HepG2 (cell line): Measurements from ENCODE around the gene DPEP1. TPM values are rescaled to one million over a fixed set of nuclear protein-coding genes. Genes with fewer than 3 reads are reported as not detected.

Source experiments
- BATF2 ChIP-seq: sonication (generic); formaldehyde crosslinking; IDR thresholded peaks from 2 replicates; pipeline ENCODE4 v1.8.0; 2022; ENCODE audit warnings: mild to moderate bottlenecking, missing genetic modification reagents, moderate library complexity
- CENPT ChIP-seq: sonication (generic); formaldehyde crosslinking; IDR thresholded peaks from 2 replicates; pipeline ENCODE4 v1.8.0; 2022; ENCODE audit warnings: low read depth, mild to moderate bottlenecking, moderate library complexity, missing genetic modification reagents
- FOXM1 ChIP-seq: sonication (generic); formaldehyde crosslinking; IDR thresholded peaks from 2 replicates; pipeline ENCODE4 v1.5.0; 2020; ENCODE audit warnings: missing genetic modification reagents
- MYC ChIP-seq: sonication (generic); formaldehyde crosslinking; IDR thresholded peaks from 2 replicates; pipeline ENCODE4 v1.9.0; 2021; ENCODE audit warnings: missing genetic modification reagents, borderline replicate concordance
- SATB2 ChIP-seq: sonication (generic); formaldehyde crosslinking; IDR thresholded peaks from 2 replicates; pipeline ENCODE4 v1.5.0; 2020; ENCODE audit warnings: missing genetic modification reagents
- SIX4 ChIP-seq: sonication (generic); formaldehyde crosslinking; IDR thresholded peaks from 2 replicates; pipeline ENCODE4 v1.4.0; 2020; ENCODE audit warnings: missing genetic modification reagents
- THAP7 ChIP-seq: sonication (generic); formaldehyde crosslinking; IDR thresholded peaks from 2 replicates; pipeline ENCODE4 v1.8.1; 2023; ENCODE audit warnings: mild to moderate bottlenecking, missing genetic modification reagents
- ZBTB1 ChIP-seq: sonication (generic); formaldehyde crosslinking; IDR thresholded peaks from 2 replicates; pipeline ENCODE4 v1.4.0; 2020; ENCODE audit warnings: missing genetic modification reagents, borderline replicate concordance
- ZBTB25 ChIP-seq: IDR thresholded peaks from 2 replicates; pipeline ENCODE4 v1.6.1; 2018; ENCODE audit warnings: missing genetic modification reagents
- ZBTB39 ChIP-seq: sonication (generic); formaldehyde crosslinking; IDR thresholded peaks from 2 replicates; pipeline ENCODE4 v1.5.0; 2020; ENCODE audit warnings: missing genetic modification reagents
- ZFP82 ChIP-seq: sonication (generic); formaldehyde crosslinking; IDR thresholded peaks from 2 replicates; pipeline ENCODE4 v1.5.1; 2020; ENCODE audit warnings: mild to moderate bottlenecking, missing genetic modification reagents, borderline replicate concordance
- ZMYM2 ChIP-seq: sonication (generic); formaldehyde crosslinking; IDR thresholded peaks from 2 replicates; pipeline ENCODE4 v1.8.0; 2022; ENCODE audit warnings: mild to moderate bottlenecking, missing genetic modification reagents
- ZNF263 ChIP-seq: sonication (generic); formaldehyde crosslinking; IDR thresholded peaks from 2 replicates; pipeline ENCODE4 v1.4.0; 2020; ENCODE audit warnings: missing genetic modification reagents
- ZNF33A ChIP-seq: sonication (generic); formaldehyde crosslinking; IDR thresholded peaks from 2 replicates; pipeline ENCODE4 v1.5.1; 2020; ENCODE audit warnings: missing genetic modification reagents, mild to moderate bottlenecking, moderate library complexity, borderline replicate concordance
- ZNF580 ChIP-seq: IDR thresholded peaks from 2 replicates; pipeline ENCODE4 v1.6.1; 2016; ENCODE audit warnings: low read depth, borderline replicate concordance
- ZNF609 ChIP-seq: sonication (generic); formaldehyde crosslinking; IDR thresholded peaks from 2 replicates; pipeline ENCODE4 v1.4.0; 2020; ENCODE audit warnings: mild to moderate bottlenecking, missing genetic modification reagents, borderline replicate concordance
- ZNF816 ChIP-seq: sonication (generic); formaldehyde crosslinking; IDR thresholded peaks from 2 replicates; pipeline ENCODE4 v1.8.0; 2022; ENCODE audit warnings: missing genetic modification reagents, mild to moderate bottlenecking, borderline replicate concordance
- polyA plus RNA-seq, 8 experiments: library from polyadenylated mRNA; depleted of rRNA in 3 of 8; stranded (reverse) in 7 of 8; unstranded in 1 of 8; fragments of >200 nt; fragmentation: Illumina TruSeq in 4 of 8; extraction: Trizol in 4 of 8; gene quantifications; 2 replicates each; pipeline versions ENCODE4 v1.2.1 to v1.2.3, GENCODE V29; 2011 to 2016; ENCODE audit warnings: low read depth in 4 of 8, missing spikeins in 1 of 8, mixed read lengths in 1 of 8; ENCODE audit not compliant: insufficient read depth in 1 of 8
- total RNA-seq, 5 experiments: library from RNA; depleted of rRNA; stranded (reverse); fragments of >200 nt; fragmentation: Illumina TruSeq; extraction: Trizol; gene quantifications; 2 replicates each; pipeline ENCODE4 v1.2.3, GENCODE V29; 2016; ENCODE audit warnings: low read depth in 1 of 5

Gene DPEP1
- total and polyA plus RNA-seq, 2 of the 13 experiments (the other 11 are each of a cell fraction or from before 2014, with no cell fraction given), result 37.6 to 52.2 TPM

GRCh38 chr16:89623511-89624261 is 10.2 kb downstream of the DPEP1 start (continued):
- TF ChIP-seq ZBTB25 (no peak), ZNF609 (CRISPR knock-in tag) (no peak), ZMYM2 (no peak), ZFP82 (CRISPR knock-in tag) (no peak), BATF2 (CRISPR knock-in tag) (no peak), ZNF33A (no peak), FOXM1 (no peak), ZNF580 (CRISPR knock-in tag) (0 out of 2 replicates have a peak, but pooled peaks have one; percentile 60), ZBTB39 (CRISPR knock-in tag) (no peak), SIX4 (CRISPR knock-in tag) (no peak), THAP7 (CRISPR knock-in tag) (no peak), SATB2 (no peak), ZNF263 (CRISPR knock-in tag) (peak; percentile 61), ZNF816 (CRISPR knock-in tag) (no peak), CENPT (no peak), ZBTB1 (CRISPR knock-in tag) (no peak), MYC (CRISPR knock-in tag) (peak; percentile 53; the same call in 1 of the 2 replicates)
